SK-N-SH treated with all-trans-retinoic acid at 6 μM for 48 hours (cell line): ENCODE measurements around the gene ANK3.

ENCODE experiments used
- ZC3H10 ChIP-seq: fragments of 250-450 bp; sonication (Bioruptor Pico); IDR thresholded peaks from 2 replicates; pipeline ENCODE4 v1.5.1; 2021; ENCODE audit warnings: mild to moderate bottlenecking, moderate library complexity
- TF ChIP-seq, protein P1 (sequence below): fragments of 250-450 bp; sonication (Bioruptor Pico); IDR thresholded peaks from 2 replicates; pipeline ENCODE4 v1.8.0; 2020; ENCODE audit warnings: mild to moderate bottlenecking, moderate library complexity, borderline replicate concordance
- TF ChIP-seq, protein P2 (sequence below): fragments of 250-450 bp; sonication (Bioruptor Pico); IDR thresholded peaks from 2 replicates; pipeline ENCODE4 v1.8.0; 2021; ENCODE audit warnings: low read depth, mild to moderate bottlenecking, moderate library complexity, borderline replicate concordance

The ANK3 gene

DNA sequence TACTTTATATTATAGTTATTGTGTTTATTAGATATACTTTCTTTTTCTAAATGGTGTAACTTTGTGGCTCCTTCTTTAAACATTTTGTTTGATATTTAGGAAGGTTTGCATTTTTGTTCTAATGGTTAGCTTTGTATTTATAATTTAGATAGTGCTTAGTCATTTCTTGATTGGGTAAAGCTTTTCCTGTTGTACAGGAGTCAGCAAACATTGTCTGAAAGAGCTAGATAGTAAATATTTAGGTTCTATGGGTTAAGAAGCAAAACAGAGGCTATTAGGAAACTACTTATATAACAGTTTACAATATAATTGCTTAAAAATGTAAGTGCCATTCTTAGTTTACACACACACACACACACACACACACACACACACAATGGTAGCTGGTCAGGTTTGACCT, 412.8 kb downstream of the ANK3 start (continued):
- TF ChIP-seq, protein P1, sequence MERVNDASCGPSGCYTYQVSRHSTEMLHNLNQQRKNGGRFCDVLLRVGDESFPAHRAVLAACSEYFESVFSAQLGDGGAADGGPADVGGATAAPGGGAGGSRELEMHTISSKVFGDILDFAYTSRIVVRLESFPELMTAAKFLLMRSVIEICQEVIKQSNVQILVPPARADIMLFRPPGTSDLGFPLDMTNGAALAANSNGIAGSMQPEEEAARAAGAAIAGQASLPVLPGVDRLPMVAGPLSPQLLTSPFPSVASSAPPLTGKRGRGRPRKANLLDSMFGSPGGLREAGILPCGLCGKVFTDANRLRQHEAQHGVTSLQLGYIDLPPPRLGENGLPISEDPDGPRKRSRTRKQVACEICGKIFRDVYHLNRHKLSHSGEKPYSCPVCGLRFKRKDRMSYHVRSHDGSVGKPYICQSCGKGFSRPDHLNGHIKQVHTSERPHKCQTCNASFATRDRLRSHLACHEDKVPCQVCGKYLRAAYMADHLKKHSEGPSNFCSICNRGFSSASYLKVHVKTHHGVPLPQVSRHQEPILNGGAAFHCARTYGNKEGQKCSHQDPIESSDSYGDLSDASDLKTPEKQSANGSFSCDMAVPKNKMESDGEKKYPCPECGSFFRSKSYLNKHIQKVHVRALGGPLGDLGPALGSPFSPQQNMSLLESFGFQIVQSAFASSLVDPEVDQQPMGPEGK (CRISPR knock-in tag): no peak
- no peak for TF ChIP-seq ZC3H10
- TF ChIP-seq, protein P2, sequence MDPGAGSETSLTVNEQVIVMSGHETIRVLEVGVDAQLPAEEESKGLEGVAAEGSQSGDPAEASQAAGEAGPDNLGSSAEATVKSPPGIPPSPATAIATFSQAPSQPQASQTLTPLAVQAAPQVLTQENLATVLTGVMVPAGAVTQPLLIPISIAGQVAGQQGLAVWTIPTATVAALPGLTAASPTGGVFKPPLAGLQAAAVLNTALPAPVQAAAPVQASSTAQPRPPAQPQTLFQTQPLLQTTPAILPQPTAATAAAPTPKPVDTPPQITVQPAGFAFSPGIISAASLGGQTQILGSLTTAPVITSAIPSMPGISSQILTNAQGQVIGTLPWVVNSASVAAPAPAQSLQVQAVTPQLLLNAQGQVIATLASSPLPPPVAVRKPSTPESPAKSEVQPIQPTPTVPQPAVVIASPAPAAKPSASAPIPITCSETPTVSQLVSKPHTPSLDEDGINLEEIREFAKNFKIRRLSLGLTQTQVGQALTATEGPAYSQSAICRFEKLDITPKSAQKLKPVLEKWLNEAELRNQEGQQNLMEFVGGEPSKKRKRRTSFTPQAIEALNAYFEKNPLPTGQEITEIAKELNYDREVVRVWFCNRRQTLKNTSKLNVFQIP (CRISPR knock-in tag): no peak
